BJ (cell line): ENCODE data around the gene CLIC3. TPM values are rescaled to one million over a fixed set of nuclear protein-coding genes. Genes with fewer than 3 reads are reported as not detected.

Experiments
- CTCF ChIA-PET: fragments of 350-600 bp; formaldehyde crosslinking; extraction: SDS; loops from one replicate; lab custom pipeline; 2021; ENCODE audit warnings: antibody characterized with exemption, inconsistent platforms; lab: Yijun Ruan, JAX
- POLR2A ChIA-PET: fragments of 300-600 bp; sonication (Branson Sonifier 250); formaldehyde crosslinking; extraction: SDS; loops from one replicate; lab custom pipeline; 2021; ENCODE audit warnings: antibody characterized with exemption; lab: Charles Lee
- DNase-seq: peaks from one replicate; pipeline ENCODE4 v3.0.0-alpha.2; 2011; ENCODE audit warnings: low read depth
- H3K27me3 ChIP-seq: 2 replicates; pipeline ENCODE4 v1.6.0; 2011; ENCODE audit warnings: low read length; ENCODE audit not compliant: control insufficient read depth, insufficient read depth
- H3K36me3 ChIP-seq: 2 replicates; pipeline ENCODE4 v1.5.1; 2011; ENCODE audit warnings: low read length; ENCODE audit not compliant: control insufficient read depth, insufficient read depth
- H3K4me3 ChIP-seq: 2 replicates; pipeline ENCODE4 v1.5.1; 2011; ENCODE audit warnings: low read depth, mild to moderate bottlenecking, control low read depth, low read length
- CTCF ChIP-seq: IDR thresholded peaks from 2 replicates; pipeline ENCODE4 v1.5.1; 2011; ENCODE audit warnings: low read depth, mild to moderate bottlenecking, control low read depth, inconsistent platforms, low read length, moderate library complexity; ENCODE audit not compliant: insufficient read depth
- polyA plus RNA-seq: library from polyadenylated mRNA; depleted of rRNA; stranded (reverse); fragments of >200 nt; gene quantifications from 2 replicates; pipeline ENCODE4 v1.2.3, GENCODE V29; 2011

Gene CLIC3
- polyA plus RNA-seq, 1 experiment = 4.0 TPM

GRCh38 chr9:137023157-137023556, 26.8 kb upstream of the CLIC3 start:
- ChIA-PET CTCF (interaction anchor here (10.7 kb wide), 1 partner anchor 13 kb away, joined by 50 read pairs; no protein-coding TSS in a partner anchor), POLR2A (no interaction called here)
- H3K36me3 ChIP-seq = peaks cover 6% of the 10 kb centered on the region
- DNase-seq = no peak
- no peak overlapping the region for H3K4me3 ChIP-seq
- no peaks in the 10 kb centered on the region for H3K27me3 ChIP-seq
- TF ChIP-seq CTCF = no peak

- no peak for DNase-seq
- ChIA-PET CTCF (interaction anchor here (0.8 to 10.7 kb wide), 2 partner anchors 13 to 214 kb away, joined by 3 to 50 read pairs; no protein-coding TSS in a partner anchor), POLR2A (no interaction called here)
These were observed 26.3 kb upstream of the CLIC3 start for GRCh38 chr9:137022662-137023008.

GRCh38 chr9:137021979-137022661, 25.8 kb upstream of the CLIC3 start:
- Histone ChIP-seq H3K27me3 (no peaks in the 10 kb centered on the region), H3K4me3 (no peak overlapping the region), H3K36me3 (peaks cover 12% of the 10 kb centered on the region)
- POLR2A ChIA-PET = no interaction called here
- no peak for TF ChIP-seq CTCF
- DNase-seq = no peak
- CTCF ChIA-PET = interaction anchor here (0.8 to 10.7 kb wide), 3 partner anchors 14 to 215 kb away, joined by 3 to 50 read pairs (median 6); no protein-coding TSS in a partner anchor

More at GRCh38 chr9:137022662-137023008, 26.3 kb upstream of the CLIC3 start:
- Histone ChIP-seq H3K36me3 (peaks cover 8% of the 10 kb centered on the region), H3K27me3 (no peaks in the 10 kb centered on the region), H3K4me3 (no peak overlapping the region)
- TF ChIP-seq CTCF = no peak

- POLR2A ChIA-PET = no interaction called here
- Histone ChIP-seq H3K27me3 (no peaks in the 10 kb centered on the region), H3K4me3 (no peak overlapping the region), H3K36me3 (peaks cover 12% of the 10 kb centered on the region)
- TF ChIP-seq CTCF = no peak
- CTCF ChIA-PET = interaction anchor here (1.4 to 10.7 kb wide), 4 partner anchors 8 to 74 kb away, joined by 4 to 50 read pairs (median 12); partner anchors contain the start of genes ABCA2 and FUT7
- DNase-seq = no peak
These were observed 25.2 kb upstream of the CLIC3 start for GRCh38 chr9:137021568-137021978.

- ChIA-PET CTCF (interaction anchor here (1.2 to 10.7 kb wide), 5 partner anchors 8 to 73 kb away, joined by 3 to 50 read pairs (median 6); partner anchors contain the start of genes ABCA2 and FUT7), POLR2A (no interaction called here)
- no peak for TF ChIP-seq CTCF
- Histone ChIP-seq H3K27me3 (no peaks in the 10 kb centered on the region), H3K36me3 (peaks cover 15% of the 10 kb centered on the region), H3K4me3 (no peak overlapping the region)
- no peak for DNase-seq
These were observed 24.6 kb upstream of the CLIC3 start for GRCh38 chr9:137020771-137021567.
